ENCODE results near the gene HOXC12.

DNA sequence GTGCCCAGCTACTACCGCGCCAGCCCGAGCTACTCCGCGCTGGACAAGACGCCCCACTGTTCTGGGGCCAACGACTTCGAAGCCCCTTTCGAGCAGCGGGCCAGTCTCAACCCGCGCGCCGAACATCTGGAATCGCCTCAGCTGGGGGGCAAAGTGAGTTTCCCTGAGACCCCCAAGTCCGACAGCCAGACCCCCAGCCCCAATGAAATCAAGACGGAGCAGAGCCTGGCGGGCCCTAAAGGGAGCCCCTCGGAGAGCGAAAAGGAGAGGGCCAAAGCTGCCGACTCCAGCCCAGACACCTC lies 30.9 kb downstream of the HOXC12 start:
- TF ChIP-seq POLR2AphosphoS5 (IDR thresholded peaks at IDR 0.05; ENCODE audit: low read depth, low read length): no peak
- TF ChIP-seq, protein P1, sequence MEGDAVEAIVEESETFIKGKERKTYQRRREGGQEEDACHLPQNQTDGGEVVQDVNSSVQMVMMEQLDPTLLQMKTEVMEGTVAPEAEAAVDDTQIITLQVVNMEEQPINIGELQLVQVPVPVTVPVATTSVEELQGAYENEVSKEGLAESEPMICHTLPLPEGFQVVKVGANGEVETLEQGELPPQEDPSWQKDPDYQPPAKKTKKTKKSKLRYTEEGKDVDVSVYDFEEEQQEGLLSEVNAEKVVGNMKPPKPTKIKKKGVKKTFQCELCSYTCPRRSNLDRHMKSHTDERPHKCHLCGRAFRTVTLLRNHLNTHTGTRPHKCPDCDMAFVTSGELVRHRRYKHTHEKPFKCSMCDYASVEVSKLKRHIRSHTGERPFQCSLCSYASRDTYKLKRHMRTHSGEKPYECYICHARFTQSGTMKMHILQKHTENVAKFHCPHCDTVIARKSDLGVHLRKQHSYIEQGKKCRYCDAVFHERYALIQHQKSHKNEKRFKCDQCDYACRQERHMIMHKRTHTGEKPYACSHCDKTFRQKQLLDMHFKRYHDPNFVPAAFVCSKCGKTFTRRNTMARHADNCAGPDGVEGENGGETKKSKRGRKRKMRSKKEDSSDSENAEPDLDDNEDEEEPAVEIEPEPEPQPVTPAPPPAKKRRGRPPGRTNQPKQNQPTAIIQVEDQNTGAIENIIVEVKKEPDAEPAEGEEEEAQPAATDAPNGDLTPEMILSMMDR (IDR thresholded peaks at IDR 0.05): no peak
- TF ChIP-seq SIN3A (IDR thresholded peaks at IDR 0.05; ENCODE audit: borderline replicate concordance, insufficient read depth, low read depth, low read length): no peak
- TF ChIP-seq, protein P2, sequence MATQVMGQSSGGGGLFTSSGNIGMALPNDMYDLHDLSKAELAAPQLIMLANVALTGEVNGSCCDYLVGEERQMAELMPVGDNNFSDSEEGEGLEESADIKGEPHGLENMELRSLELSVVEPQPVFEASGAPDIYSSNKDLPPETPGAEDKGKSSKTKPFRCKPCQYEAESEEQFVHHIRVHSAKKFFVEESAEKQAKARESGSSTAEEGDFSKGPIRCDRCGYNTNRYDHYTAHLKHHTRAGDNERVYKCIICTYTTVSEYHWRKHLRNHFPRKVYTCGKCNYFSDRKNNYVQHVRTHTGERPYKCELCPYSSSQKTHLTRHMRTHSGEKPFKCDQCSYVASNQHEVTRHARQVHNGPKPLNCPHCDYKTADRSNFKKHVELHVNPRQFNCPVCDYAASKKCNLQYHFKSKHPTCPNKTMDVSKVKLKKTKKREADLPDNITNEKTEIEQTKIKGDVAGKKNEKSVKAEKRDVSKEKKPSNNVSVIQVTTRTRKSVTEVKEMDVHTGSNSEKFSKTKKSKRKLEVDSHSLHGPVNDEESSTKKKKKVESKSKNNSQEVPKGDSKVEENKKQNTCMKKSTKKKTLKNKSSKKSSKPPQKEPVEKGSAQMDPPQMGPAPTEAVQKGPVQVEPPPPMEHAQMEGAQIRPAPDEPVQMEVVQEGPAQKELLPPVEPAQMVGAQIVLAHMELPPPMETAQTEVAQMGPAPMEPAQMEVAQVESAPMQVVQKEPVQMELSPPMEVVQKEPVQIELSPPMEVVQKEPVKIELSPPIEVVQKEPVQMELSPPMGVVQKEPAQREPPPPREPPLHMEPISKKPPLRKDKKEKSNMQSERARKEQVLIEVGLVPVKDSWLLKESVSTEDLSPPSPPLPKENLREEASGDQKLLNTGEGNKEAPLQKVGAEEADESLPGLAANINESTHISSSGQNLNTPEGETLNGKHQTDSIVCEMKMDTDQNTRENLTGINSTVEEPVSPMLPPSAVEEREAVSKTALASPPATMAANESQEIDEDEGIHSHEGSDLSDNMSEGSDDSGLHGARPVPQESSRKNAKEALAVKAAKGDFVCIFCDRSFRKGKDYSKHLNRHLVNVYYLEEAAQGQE (IDR thresholded peaks at IDR 0.05; ENCODE audit: insufficient read depth in 1 of 2, low read depth in 2 of 2, low read length in 1 of 2): no peak

Measured in Panc1 (cell line).